Endodermal cell (in vitro differentiated cells): Measurements from ENCODE around the gene VASH2. TPM values are rescaled to one million over a fixed set of nuclear protein-coding genes. Genes with fewer than 3 reads are reported as not detected.

Experiments used
- DNase-seq: peaks from one replicate; pipeline ENCODE4 v3.0.0-alpha.2; 2017
- H3K27ac ChIP-seq: 2 replicates; pipeline ENCODE4 v1.5.1; 2013; ENCODE audit warnings: mild to moderate bottlenecking, low read depth, low read length, moderate library complexity
- H3K27me3 ChIP-seq: 2 replicates; pipeline ENCODE4 v1.6.1; 2013; ENCODE audit warnings: mild to moderate bottlenecking, low read length, moderate library complexity; ENCODE audit not compliant: insufficient read depth, control insufficient read depth, poor library complexity, severe bottlenecking
- H3K36me3 ChIP-seq: 2 replicates; pipeline ENCODE4 v1.7.0; 2013; ENCODE audit warnings: mild to moderate bottlenecking, low read length, moderate library complexity; ENCODE audit not compliant: control insufficient read depth, insufficient read depth
- H3K4me1 ChIP-seq: one replicate; pipeline ENCODE4 v1.7.0; 2013; ENCODE audit warnings: low read length; ENCODE audit not compliant: control insufficient read depth, insufficient read depth
- H3K4me3 ChIP-seq: 2 replicates; pipeline ENCODE4 v1.5.1; 2013; ENCODE audit warnings: mild to moderate bottlenecking, low read length, moderate library complexity
- H3K9ac ChIP-seq: 2 replicates; pipeline ENCODE4 v1.6.1; 2013; ENCODE audit warnings: mild to moderate bottlenecking, low read length, moderate library complexity; ENCODE audit not compliant: poor library complexity, severe bottlenecking; ENCODE audit errors: extremely low read depth
- H3K9me3 ChIP-seq: 2 replicates; pipeline ENCODE4 v1.6.1; 2013; ENCODE audit warnings: mild to moderate bottlenecking, low read length, moderate library complexity; ENCODE audit not compliant: control insufficient read depth
- H3K27ac Mint-ChIP-seq: 2 replicates; pipeline ENCODE4 v1.8.0; 2020; ENCODE audit warnings: mixed read lengths
- H3K27me3 Mint-ChIP-seq: 2 replicates; pipeline ENCODE4 v1.8.0; 2021; ENCODE audit warnings: mild to moderate bottlenecking, mixed read lengths; ENCODE audit not compliant: insufficient read depth
- H3K36me3 Mint-ChIP-seq: 2 replicates; pipeline ENCODE4 v1.8.0; 2020; ENCODE audit warnings: low read depth, mixed read lengths
- H3K4me1 Mint-ChIP-seq: 2 replicates; pipeline ENCODE4 v1.8.0; 2020; ENCODE audit warnings: mixed read lengths
- H3K4me3 Mint-ChIP-seq: 2 replicates; pipeline ENCODE4 v1.8.0; 2020; ENCODE audit warnings: mild to moderate bottlenecking, moderate library complexity, mixed read lengths
- H3K9me3 Mint-ChIP-seq: 2 replicates; pipeline ENCODE4 v1.8.0; 2020; ENCODE audit warnings: mild to moderate bottlenecking, mixed read lengths
- CTCF ChIP-seq: fragments of 200-600 bp; sonication (generic); conservative IDR thresholded peaks from 2 replicates; pipeline ENCODE4 v1.5.0; 2021; ENCODE audit warnings: antibody characterized with exemption, mild to moderate bottlenecking
- WGBS, 2 experiments: methylation state at CpG; one replicate each; pipeline versions ENCODE4 v1.1.5 to v1.1.7; 2013; ENCODE audit warnings: missing lambda C conversion rate in 2 of 2, mixed read lengths in 1 of 2; ENCODE audit not compliant: insufficient coverage in 1 of 2, insufficient read length in 1 of 2; 5-methylcytosine and 5-hydroxymethylcytosine counted together
- total RNA-seq, 2 donors: library from RNA; stranded (reverse); fragmentation: NEBNext Ultra II Directional in 1 of 2; extraction: Animal tissue kit (Norgen Biotek cat#: 25700) in 1 of 2; gene quantifications; 2 replicates in 1 of 2; 3 replicates in 1 of 2; pipeline ENCODE4 v1.2.1, GENCODE V29; 2021

VASH2 gene
- total RNA-seq, 2 donors from 2014 or later = 13.7 to 30.2 TPM

DNA sequence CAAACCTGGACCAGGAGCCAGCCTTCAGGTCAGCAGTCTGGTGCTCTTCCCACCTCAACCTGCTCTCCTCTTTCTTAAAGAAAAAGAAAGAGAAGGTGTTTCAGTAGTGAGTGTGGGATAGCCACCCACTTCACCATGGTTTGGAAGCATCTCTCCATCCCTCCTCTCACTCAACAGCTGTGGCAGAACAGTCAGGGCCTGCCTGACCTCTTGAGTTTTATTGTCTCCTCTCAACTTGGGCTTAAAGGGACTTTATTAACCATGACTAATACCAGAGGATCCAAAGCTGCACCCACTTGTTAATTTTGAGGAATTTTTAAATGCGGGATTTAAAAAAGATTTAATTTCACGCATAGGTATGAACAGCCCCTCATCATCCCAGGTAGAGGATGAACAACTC, 570 bp upstream of the VASH2 start:
- H3K36me3 Mint-ChIP-seq = peaks cover 3% of the 10 kb centered on the region
- H3K4me1 ChIP-seq = no peaks in the 10 kb centered on the region
- H3K9me3 ChIP-seq = no peaks in the 10 kb centered on the region
- H3K4me1 Mint-ChIP-seq = peaks cover 3% of the 10 kb centered on the region
- no peak overlapping the region for H3K27ac ChIP-seq
- H3K27me3 ChIP-seq = peaks cover 14% of the 10 kb centered on the region
- peak overlapping the region; percentile 18 for H3K9ac ChIP-seq
- peaks cover 21% of the 10 kb centered on the region for H3K27me3 Mint-ChIP-seq
- no peak for DNase-seq
- TF ChIP-seq CTCF = no peak
- no peak overlapping the region for H3K27ac Mint-ChIP-seq
- H3K4me3 ChIP-seq = peak overlapping the region; percentile 83
- 60 to 77% methylated on average over 2 of the region's 2 CpGs for WGBS, 2 experiments
- no peaks in the 10 kb centered on the region for H3K36me3 ChIP-seq
- H3K4me3 Mint-ChIP-seq = peak overlapping the region; percentile 77
- peaks cover 7% of the 10 kb centered on the region for H3K9me3 Mint-ChIP-seq

GRCh38 chr1:212951126-212951946, 995 bp downstream of the VASH2 start:
- no peaks in the 10 kb centered on the region for H3K36me3 ChIP-seq
- 3% methylated on average over 10 to 72 of the region's 72 CpGs for WGBS, 2 experiments
- peaks cover 5% of the 10 kb centered on the region for H3K36me3 Mint-ChIP-seq
- no peak for TF ChIP-seq CTCF
- H3K9me3 ChIP-seq = no peaks in the 10 kb centered on the region
- peak overlapping the region; percentile 47 for H3K9ac ChIP-seq
- H3K27me3 Mint-ChIP-seq = peaks cover 19% of the 10 kb centered on the region
- H3K4me1 ChIP-seq = no peaks in the 10 kb centered on the region
- H3K27ac Mint-ChIP-seq = peak overlapping the region; percentile 40
- peaks cover 14% of the 10 kb centered on the region for H3K27me3 ChIP-seq
- H3K27ac ChIP-seq = no peak overlapping the region
- peak overlapping the region; percentile 77 for H3K4me3 Mint-ChIP-seq
- no peak for DNase-seq
- H3K4me3 ChIP-seq = peak overlapping the region; percentile 83
- peaks cover 3% of the 10 kb centered on the region for H3K4me1 Mint-ChIP-seq
- peaks cover 7% of the 10 kb centered on the region for H3K9me3 Mint-ChIP-seq

DNA sequence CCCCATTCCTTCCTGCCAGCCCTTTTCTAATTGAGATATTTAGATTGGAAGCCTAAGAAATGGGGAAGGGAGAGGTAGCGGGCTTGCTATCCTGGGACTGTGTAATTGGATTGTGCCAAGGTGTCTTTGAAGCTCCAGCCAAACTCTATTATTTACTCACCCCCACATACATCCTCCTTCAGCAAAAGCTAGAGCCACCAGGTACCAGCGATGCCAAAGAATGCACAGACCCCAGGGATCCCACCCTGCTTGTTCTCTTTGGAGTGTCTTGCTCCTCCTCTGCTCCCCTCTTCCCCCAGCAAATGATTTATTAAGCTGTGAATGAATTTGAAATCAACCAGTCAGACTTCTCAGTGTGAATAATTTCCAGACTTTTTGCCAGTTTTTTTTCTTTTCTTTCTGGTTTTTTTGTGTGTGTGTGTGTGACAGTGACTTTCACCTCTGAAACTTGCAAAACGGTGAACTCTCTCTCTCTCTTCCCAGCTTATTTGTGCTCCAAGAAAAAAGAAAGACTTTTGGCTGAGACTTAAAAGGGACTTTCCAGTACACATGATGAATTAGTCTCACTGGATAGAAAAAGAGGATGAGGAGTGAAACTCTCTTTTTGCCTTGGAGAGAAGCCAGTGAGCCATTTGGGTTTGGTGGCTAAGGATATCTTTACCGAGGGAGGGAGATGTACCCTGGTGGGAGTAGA, 1.8 kb downstream of the VASH2 start:
- Mint-ChIP-seq H3K27me3 (peaks cover 19% of the 10 kb centered on the region), H3K27ac (no peak overlapping the region), H3K4me1 (peaks cover 3% of the 10 kb centered on the region), H3K4me3 (peak overlapping the region; percentile 77), H3K9me3 (peaks cover 7% of the 10 kb centered on the region), H3K36me3 (peaks cover 10% of the 10 kb centered on the region)
- no peaks in the 10 kb centered on the region for H3K4me1 ChIP-seq
- H3K27me3 ChIP-seq = peaks cover 14% of the 10 kb centered on the region
- H3K27ac ChIP-seq = no peak overlapping the region
- H3K4me3 ChIP-seq = peak overlapping the region; percentile 72
- WGBS, 2 experiments = 0 to 51% methylated on average over 1 to 3 of the region's 4 CpGs
- DNase-seq = no peak
- no peak overlapping the region for H3K9ac ChIP-seq
- H3K9me3 ChIP-seq = no peaks in the 10 kb centered on the region
- no peak for TF ChIP-seq CTCF
- H3K36me3 ChIP-seq = no peaks in the 10 kb centered on the region
